ENCODE results near the gene MYO15B. TPM values are rescaled to one million over a fixed set of nuclear protein-coding genes. Genes with fewer than 3 reads are reported as not detected.
A peak's percentile ranks its signal among the peaks of the same experiment; 100 is the strongest.

The MYO15B gene
- total RNA-seq, 1 donor from 2014 or later = 43.8 TPM

GRCh38 chr17:75630071-75630917 is 42.7 kb downstream of the MYO15B start:
- Histone ChIP-seq H3K4me3 (ENCODE audit: low read length in 3 of 3) (no peak overlapping the region), H3K27ac (ENCODE audit: low read depth, low read length) (no peak overlapping the region), H3K27me3 (ENCODE audit: control insufficient read depth in 3 of 3, insufficient read depth in 3 of 3, low read length in 3 of 3) (no peaks in the 10 kb centered on the region), H3K36me3 (ENCODE audit: control insufficient read depth in 3 of 3, insufficient read depth in 3 of 3, low read length in 3 of 3) (peaks cover 12 to 16% (median 15%) of the 10 kb centered on the region in 3 donors), H3K4me1 (ENCODE audit: control insufficient read depth in 3 of 3, insufficient read depth in 3 of 3, low read length in 3 of 3) (peaks cover 26 to 30% (median 29%) of the 10 kb centered on the region in 3 donors), H3K9me3 (ENCODE audit: control insufficient read depth in 3 of 3, low read length in 3 of 3) (no peaks in the 10 kb centered on the region), H3K9ac (ENCODE audit: low read depth in 1 of 3, low read length in 3 of 3) (no peak overlapping the region)

GRCh38 chr17:75631353-75631752 is 43.8 kb downstream of the MYO15B start:
- H3K9ac ChIP-seq (ENCODE audit: low read depth in 1 of 3, low read length in 3 of 3) = no peak overlapping the region
- peaks cover 12 to 15% (median 14%) of the 10 kb centered on the region in 3 donors for H3K36me3 ChIP-seq (ENCODE audit: control insufficient read depth in 3 of 3, insufficient read depth in 3 of 3, low read length in 3 of 3)
- H3K9me3 ChIP-seq (ENCODE audit: control insufficient read depth in 3 of 3, low read length in 3 of 3) = no peaks in the 10 kb centered on the region
- no peak overlapping the region for H3K4me3 ChIP-seq (ENCODE audit: low read length in 3 of 3)
- no peak overlapping the region for H3K27ac ChIP-seq (ENCODE audit: low read depth, low read length)
- H3K27me3 ChIP-seq (ENCODE audit: control insufficient read depth in 3 of 3, insufficient read depth in 3 of 3, low read length in 3 of 3) = no peaks in the 10 kb centered on the region
- peaks cover 37 to 41% (median 38%) of the 10 kb centered on the region in 3 donors for H3K4me1 ChIP-seq (ENCODE audit: control insufficient read depth in 3 of 3, insufficient read depth in 3 of 3, low read length in 3 of 3)

GRCh38 chr17:75632428-75632827 is 44.8 kb downstream of the MYO15B start:
- Histone ChIP-seq H3K4me1 (ENCODE audit: control insufficient read depth in 3 of 3, insufficient read depth in 3 of 3, low read length in 3 of 3) (peaks cover 43 to 51% (median 47%) of the 10 kb centered on the region in 3 donors), H3K36me3 (ENCODE audit: control insufficient read depth in 3 of 3, insufficient read depth in 3 of 3, low read length in 3 of 3) (peaks cover 5 to 10% (median 7%) of the 10 kb centered on the region in 3 donors), H3K27ac (ENCODE audit: low read depth, low read length) (no peak overlapping the region), H3K9me3 (ENCODE audit: control insufficient read depth in 3 of 3, low read length in 3 of 3) (no peaks in the 10 kb centered on the region), H3K4me3 (ENCODE audit: low read length in 3 of 3) (peak overlapping the region in 1 of 3 donors; percentile 52), H3K9ac (ENCODE audit: low read depth in 1 of 3, low read length in 3 of 3) (peak overlapping the region in 2 of 3 donors; percentile 45 to 50), H3K27me3 (ENCODE audit: control insufficient read depth in 3 of 3, insufficient read depth in 3 of 3, low read length in 3 of 3) (no peaks in the 10 kb centered on the region)

GRCh38 chr17:75632863-75633485 is 45.4 kb downstream of the MYO15B start, which contains the start of gene SMIM5:
Gene SMIM5 (plus strand): TSS chr17:75633434. CDS start chr17:75640202, 6,768 bp downstream.
- Histone ChIP-seq H3K27me3 (ENCODE audit: control insufficient read depth in 3 of 3, insufficient read depth in 3 of 3, low read length in 3 of 3) (no peaks in the 10 kb centered on the region), H3K36me3 (ENCODE audit: control insufficient read depth in 3 of 3, insufficient read depth in 3 of 3, low read length in 3 of 3) (peaks cover 5 to 10% (median 5%) of the 10 kb centered on the region in 3 donors), H3K4me3 (ENCODE audit: low read length in 3 of 3) (peak within 1 kb of the TSS in 2 of 3 donors; percentile 52 to 56), H3K9ac (ENCODE audit: low read depth in 1 of 3, low read length in 3 of 3) (peak within 1 kb of the TSS; percentile 54 to 68 (median 61)), H3K27ac (ENCODE audit: low read depth, low read length) (peak within 1 kb of the TSS; percentile 69), H3K9me3 (ENCODE audit: control insufficient read depth in 3 of 3, low read length in 3 of 3) (no peaks in the 10 kb centered on the region), H3K4me1 (ENCODE audit: control insufficient read depth in 3 of 3, insufficient read depth in 3 of 3, low read length in 3 of 3) (peaks cover 43 to 53% (median 47%) of the 10 kb centered on the region in 3 donors)

GRCh38 chr17:75633486-75634375 is 46.1 kb downstream of the MYO15B start:
- peaks cover 43 to 53% (median 47%) of the 10 kb centered on the region in 3 donors for H3K4me1 ChIP-seq (ENCODE audit: control insufficient read depth in 3 of 3, insufficient read depth in 3 of 3, low read length in 3 of 3)
- H3K9ac ChIP-seq (ENCODE audit: low read depth in 1 of 3, low read length in 3 of 3) = peak overlapping the region; percentile 54 to 68 (median 61)
- H3K27ac ChIP-seq (ENCODE audit: low read depth, low read length) = peak overlapping the region; percentile 69

GRCh38 chr17:75634376-75634740 is 46.8 kb downstream of the MYO15B start:
- no peaks in the 10 kb centered on the region for H3K9me3 ChIP-seq (ENCODE audit: control insufficient read depth in 3 of 3, low read length in 3 of 3)
- H3K4me3 ChIP-seq (ENCODE audit: low read length in 3 of 3) = peak overlapping the region in 1 of 3 donors; percentile 45
- peaks cover 43 to 53% (median 47%) of the 10 kb centered on the region in 3 donors for H3K4me1 ChIP-seq (ENCODE audit: control insufficient read depth in 3 of 3, insufficient read depth in 3 of 3, low read length in 3 of 3)

More at GRCh38 chr17:75633486-75634375, 46.1 kb downstream of the MYO15B start:
- Histone ChIP-seq H3K36me3 (ENCODE audit: control insufficient read depth in 3 of 3, insufficient read depth in 3 of 3, low read length in 3 of 3) (peaks cover 4 to 5% (median 5%) of the 10 kb centered on the region in 3 donors), H3K27me3 (ENCODE audit: control insufficient read depth in 3 of 3, insufficient read depth in 3 of 3, low read length in 3 of 3) (no peaks in the 10 kb centered on the region), H3K9me3 (ENCODE audit: control insufficient read depth in 3 of 3, low read length in 3 of 3) (no peaks in the 10 kb centered on the region), H3K4me3 (ENCODE audit: low read length in 3 of 3) (peak overlapping the region in 2 of 3 donors; percentile 52 to 56)

GRCh38 chr17:75634754-75635609 is 47.4 kb downstream of the MYO15B start:
- H3K9me3 ChIP-seq (ENCODE audit: control insufficient read depth in 3 of 3, low read length in 3 of 3) = no peaks in the 10 kb centered on the region
- H3K27ac ChIP-seq (ENCODE audit: low read depth, low read length) = peak overlapping the region; percentile 69
- peak overlapping the region in 2 of 3 donors; percentile 23 to 64 for H3K9ac ChIP-seq (ENCODE audit: low read depth in 1 of 3, low read length in 3 of 3)
- no peaks in the 10 kb centered on the region for H3K27me3 ChIP-seq (ENCODE audit: control insufficient read depth in 3 of 3, insufficient read depth in 3 of 3, low read length in 3 of 3)
- H3K4me1 ChIP-seq (ENCODE audit: control insufficient read depth in 3 of 3, insufficient read depth in 3 of 3, low read length in 3 of 3) = peaks cover 43 to 53% (median 47%) of the 10 kb centered on the region in 3 donors
- peaks cover 4 to 8% (median 5%) of the 10 kb centered on the region in 3 donors for H3K36me3 ChIP-seq (ENCODE audit: control insufficient read depth in 3 of 3, insufficient read depth in 3 of 3, low read length in 3 of 3)
- H3K4me3 ChIP-seq (ENCODE audit: low read length in 3 of 3) = no peak overlapping the region

More at GRCh38 chr17:75634376-75634740, 46.8 kb downstream of the MYO15B start:
- no peaks in the 10 kb centered on the region for H3K27me3 ChIP-seq (ENCODE audit: control insufficient read depth in 3 of 3, insufficient read depth in 3 of 3, low read length in 3 of 3)
- peak overlapping the region; percentile 69 for H3K27ac ChIP-seq (ENCODE audit: low read depth, low read length)
- peaks cover 4 to 8% (median 5%) of the 10 kb centered on the region in 3 donors for H3K36me3 ChIP-seq (ENCODE audit: control insufficient read depth in 3 of 3, insufficient read depth in 3 of 3, low read length in 3 of 3)
- H3K9ac ChIP-seq (ENCODE audit: low read depth in 1 of 3, low read length in 3 of 3) = peak overlapping the region; percentile 8 to 64 (median 40)

- Histone ChIP-seq H3K36me3 (ENCODE audit: control insufficient read depth in 3 of 3, insufficient read depth in 3 of 3, low read length in 3 of 3) (peaks cover 0 to 2% (median 0%) of the 10 kb centered on the region in 3 donors), H3K4me1 (ENCODE audit: control insufficient read depth in 3 of 3, insufficient read depth in 3 of 3, low read length in 3 of 3) (peaks cover 43 to 53% (median 47%) of the 10 kb centered on the region in 3 donors), H3K27ac (ENCODE audit: low read depth, low read length) (peak overlapping the region; percentile 74), H3K9ac (ENCODE audit: low read depth in 1 of 3, low read length in 3 of 3) (peak overlapping the region; percentile 33 to 66 (median 57)), H3K4me3 (ENCODE audit: low read length in 3 of 3) (peak overlapping the region in 2 of 3 donors; percentile 21 to 22), H3K9me3 (ENCODE audit: control insufficient read depth in 3 of 3, low read length in 3 of 3) (no peaks in the 10 kb centered on the region), H3K27me3 (ENCODE audit: control insufficient read depth in 3 of 3, insufficient read depth in 3 of 3, low read length in 3 of 3) (no peaks in the 10 kb centered on the region)
These were observed 48.1 kb downstream of the MYO15B start for GRCh38 chr17:75635610-75636202.
